ENCODE measurements around the gene PDE10A. TPM values are rescaled to one million over a fixed set of nuclear protein-coding genes. Genes with fewer than 3 reads are reported as not detected.

Gene PDE10A
- total RNA-seq, 1 experiment from 2014 or later, result 11.3 TPM

- DNase-seq (ENCODE audit: low read depth), result no peak
Measured at GRCh38 chr6:165655191-165655590, 7.8 kb downstream of the PDE10A start.

- no peak for DNase-seq (ENCODE audit: low read depth)
Measured at GRCh38 chr6:165654144-165654543, 8.9 kb downstream of the PDE10A start.

GRCh38 chr6:165653607-165654006 lies 9.4 kb downstream of the PDE10A start:
- DNase-seq (ENCODE audit: low read depth), result no peak

- no peak for DNase-seq (ENCODE audit: low read depth)
Measured at GRCh38 chr6:165653196-165653595, 9.8 kb downstream of the PDE10A start.

- DNase-seq (ENCODE audit: low read depth), result no peak
Measured at GRCh38 chr6:165652766-165653165, 10.3 kb downstream of the PDE10A start.

- DNase-seq (ENCODE audit: low read depth), result no peak
Measured at GRCh38 chr6:165649166-165650137, 13.6 kb downstream of the PDE10A start.

- no peak for DNase-seq (ENCODE audit: low read depth)
Measured at GRCh38 chr6:165647041-165647440, 16.0 kb downstream of the PDE10A start.

- DNase-seq (ENCODE audit: low read depth), result no peak
Measured at GRCh38 chr6:165645919-165646318, 17.1 kb downstream of the PDE10A start.

GRCh38 chr6:165644586-165645266 lies 18.3 kb downstream of the PDE10A start:
- DNase-seq (ENCODE audit: low read depth), result no peak

- no peak for DNase-seq (ENCODE audit: low read depth)
Measured at GRCh38 chr6:165643015-165643414, 20.0 kb downstream of the PDE10A start.

GRCh38 chr6:165641672-165642156 lies 21.3 kb downstream of the PDE10A start:
- no peak for DNase-seq (ENCODE audit: low read depth)

- no peak for DNase-seq (ENCODE audit: low read depth)
Measured at GRCh38 chr6:165640806-165641205, 22.2 kb downstream of the PDE10A start.

- no peak for DNase-seq (ENCODE audit: low read depth)
Measured at GRCh38 chr6:165638530-165638929, 24.5 kb downstream of the PDE10A start.

- DNase-seq (ENCODE audit: low read depth), result no peak
Measured at GRCh38 chr6:165637586-165637985, 25.5 kb downstream of the PDE10A start.

GRCh38 chr6:165636402-165637048 lies 26.5 kb downstream of the PDE10A start:
- DNase-seq (ENCODE audit: low read depth), result peak; percentile 44

- DNase-seq (ENCODE audit: low read depth), result no peak
Measured at GRCh38 chr6:165635965-165636364, 27.1 kb downstream of the PDE10A start.

GRCh38 chr6:165634101-165634880 lies 28.8 kb downstream of the PDE10A start:
- no peak for DNase-seq (ENCODE audit: low read depth)

GRCh38 chr6:165632194-165632593 lies 30.8 kb downstream of the PDE10A start:
- DNase-seq (ENCODE audit: low read depth), result no peak

- no peak for DNase-seq (ENCODE audit: low read depth)
Measured at GRCh38 chr6:165630544-165630953, 32.5 kb downstream of the PDE10A start.

- DNase-seq (ENCODE audit: low read depth), result no peak
Measured at GRCh38 chr6:165628955-165629354, 34.1 kb downstream of the PDE10A start.

- DNase-seq (ENCODE audit: low read depth), result no peak
Measured at GRCh38 chr6:165627366-165627765, 35.7 kb downstream of the PDE10A start.
